GM19452 (cell line): ENCODE data around the gene CCDC12.
A peak's percentile ranks its signal among the peaks of the same experiment; 100 is the strongest.
"Not testable (repeated sequence)": the region's sequence is repeated elsewhere in the genome, so short reads cannot be mapped to it uniquely, and the experiment has no call there.

Source experiments
- ATAC-seq: cut with Tn5 transposase; IDR thresholded peaks from one replicate; pipeline ENCODE4 v1.9.1; 2021; ENCODE audit not compliant: unreplicated experiment

The CCDC12 gene

GRCh38 chr3:46982546-46982945, 6.0 kb upstream of the CCDC12 start:
- no peak for ATAC-seq

GRCh38 chr3:46981932-46982471, 5.5 kb upstream of the CCDC12 start:
- ATAC-seq, result no peak

GRCh38 chr3:46979958-46980497, 3.5 kb upstream of the CCDC12 start:
- ATAC-seq, result peak; percentile 10

GRCh38 chr3:46978985-46979944, 2.7 kb upstream of the CCDC12 start, which contains the start of gene NBEAL2:
Gene NBEAL2, plus strand, starts transcription at chr3:46979666. Its CDS starts 196 bp downstream, at chr3:46979862.
- peak; percentile 72 for ATAC-seq

GRCh38 chr3:46978381-46978780, 1.8 kb upstream of the CCDC12 start:
- ATAC-seq, result no peak

GRCh38 chr3:46977811-46978195, 1.3 kb upstream of the CCDC12 start:
- no peak for ATAC-seq

- ATAC-seq, result no peak
Observed at GRCh38 chr3:46974421-46975171, 1.9 kb downstream of the CCDC12 start.

- no peak for ATAC-seq
Observed at GRCh38 chr3:46972396-46972795, 4.1 kb downstream of the CCDC12 start.

GRCh38 chr3:46971742-46972141, 4.8 kb downstream of the CCDC12 start:
- ATAC-seq, result no peak

GRCh38 chr3:46971151-46971550, 5.4 kb downstream of the CCDC12 start:
- ATAC-seq, result no peak

- ATAC-seq, result no peak
Observed at GRCh38 chr3:46970391-46971091, 6.0 kb downstream of the CCDC12 start.

GRCh38 chr3:46968783-46969428, 7.6 kb downstream of the CCDC12 start:
- ATAC-seq, result no peak

- ATAC-seq, result no peak
Observed at GRCh38 chr3:46966811-46967210, 9.7 kb downstream of the CCDC12 start.

- no peak for ATAC-seq
Observed at GRCh38 chr3:46965151-46965550, 11.4 kb downstream of the CCDC12 start.

- ATAC-seq, result not testable (repeated sequence)
Observed at GRCh38 chr3:46964038-46964590, 12.4 kb downstream of the CCDC12 start.

GRCh38 chr3:46962990-46963389, 13.6 kb downstream of the CCDC12 start:
- no peak for ATAC-seq

- ATAC-seq, result no peak
Observed at GRCh38 chr3:46962427-46962826, 14.1 kb downstream of the CCDC12 start.

- no peak for ATAC-seq
Observed at GRCh38 chr3:46960835-46961234, 15.7 kb downstream of the CCDC12 start.

- ATAC-seq, result no peak
Observed at GRCh38 chr3:46960081-46960701, 16.4 kb downstream of the CCDC12 start.

GRCh38 chr3:46959161-46959511, 17.4 kb downstream of the CCDC12 start:
- ATAC-seq, result no peak
